ENCODE data around the gene TMEM116.
"Not testable (repeated sequence)": the region's sequence is repeated elsewhere in the genome, so short reads cannot be mapped to it uniquely, and the experiment has no call there.

The TMEM116 gene

GRCh38 chr12:111975161-111975931, 37.6 kb downstream of the TMEM116 start:
- DNase-seq = no peak

GRCh38 chr12:111971800-111972199, 41.2 kb downstream of the TMEM116 start:
- DNase-seq = no peak

- no peak for DNase-seq
These were observed 48.0 kb downstream of the TMEM116 start for GRCh38 chr12:111964935-111965334.

GRCh38 chr12:111959518-111959917, 53.4 kb downstream of the TMEM116 start:
- not testable (repeated sequence) for DNase-seq

- DNase-seq = not testable (repeated sequence)
These were observed 55.7 kb downstream of the TMEM116 start for GRCh38 chr12:111957224-111957623.

GRCh38 chr12:111954969-111955368, 58.0 kb downstream of the TMEM116 start:
- no peak for DNase-seq

GRCh38 chr12:111953455-111953854, 59.5 kb downstream of the TMEM116 start:
- DNase-seq = no peak

GRCh38 chr12:111952084-111952787, 60.7 kb downstream of the TMEM116 start:
- not testable (repeated sequence) for DNase-seq

GRCh38 chr12:111950961-111951676, 61.8 kb downstream of the TMEM116 start:
- DNase-seq = not testable (repeated sequence)

GRCh38 chr12:111943929-111944328, 69.0 kb downstream of the TMEM116 start:
- no peak for DNase-seq

- DNase-seq = peak; percentile 2
These were observed 70.4 kb downstream of the TMEM116 start for GRCh38 chr12:111942557-111942956.

- DNase-seq = no peak
These were observed 75.5 kb downstream of the TMEM116 start for GRCh38 chr12:111937429-111937828.

- no peak for DNase-seq
These were observed 76.1 kb downstream of the TMEM116 start for GRCh38 chr12:111936869-111937268.

GRCh38 chr12:111932241-111932640, 80.7 kb downstream of the TMEM116 start:
- DNase-seq = no peak

GRCh38 chr12:111927346-111927745, 85.6 kb downstream of the TMEM116 start:
- DNase-seq = no peak

GRCh38 chr12:111926631-111927030, 86.3 kb downstream of the TMEM116 start:
- no peak for DNase-seq

- DNase-seq = no peak
These were observed 87.8 kb downstream of the TMEM116 start for GRCh38 chr12:111925171-111925570.

- DNase-seq = no peak
These were observed 105.2 kb downstream of the TMEM116 start for GRCh38 chr12:111907740-111908139.

- no peak for DNase-seq
These were observed 107.5 kb downstream of the TMEM116 start for GRCh38 chr12:111905502-111905901.

GRCh38 chr12:111904446-111904975, 108.5 kb downstream of the TMEM116 start:
- no peak for DNase-seq

- DNase-seq = no peak
These were observed 111.8 kb downstream of the TMEM116 start for GRCh38 chr12:111901182-111901581.

- DNase-seq = no peak
These were observed 118.4 kb downstream of the TMEM116 start for GRCh38 chr12:111894556-111894955.

GRCh38 chr12:111893287-111893686, 119.7 kb downstream of the TMEM116 start:
- no peak for DNase-seq

All from suppressor macrophage treated with lipopolysaccharide for 4 hours (primary cell).